ENCODE results near the gene NPW. TPM values are rescaled to one million over a fixed set of nuclear protein-coding genes. Genes with fewer than 3 reads are reported as not detected.

Gene NPW
- total and polyA plus RNA-seq, 2 of the 8 experiments (the other 6 are each of a cell fraction or from before 2014, with no cell fraction given): 4.0 to 10.3 TPM

- TF ChIP-seq CHD7 (IDR thresholded peaks at IDR 0.05; ENCODE audit: insufficient replicate concordance, low read length) (no peak), EZH2 (IDR thresholded peaks at IDR 0.05; ENCODE audit: low read depth, low read length, severe bottlenecking) (no peak), POLR2AphosphoS5 (IDR thresholded peaks at IDR 0.05; ENCODE audit: low read depth, low read length) (no peak), SP1 (IDR thresholded peaks at IDR 0.05; ENCODE audit: low read depth, low read length) (no peak), BRCA1 (IDR thresholded peaks at IDR 0.05; ENCODE audit: low read depth, low read length) (no peak), NANOG (IDR thresholded peaks at IDR 0.05; ENCODE audit: insufficient read depth, low read depth, low read length, poor library complexity, severe bottlenecking) (no peak), CBX8 (IDR thresholded peaks at IDR 0.05; ENCODE audit: borderline replicate concordance, low read depth, low read length) (no peak), RNF2 (IDR thresholded peaks at IDR 0.05; ENCODE audit: borderline replicate concordance, low read depth, low read length, missing control alignments, poor library complexity, severe bottlenecking) (no peak), TEAD4 (IDR thresholded peaks at IDR 0.05; ENCODE audit: low read depth, low read length) (no peak), GTF2F1 (IDR thresholded peaks at IDR 0.05; ENCODE audit: borderline replicate concordance, low read depth, low read length) (no peak), FOSL1 (IDR thresholded peaks at IDR 0.05; ENCODE audit: insufficient read depth, low read depth, low read length) (no peak)
Observed at GRCh38 chr16:2057438-2057837, 37.9 kb downstream of the NPW start (continued).
